HFFc6 (cell line): ENCODE data around the gene GLRA1. TPM values are rescaled to one million over a fixed set of nuclear protein-coding genes. Genes with fewer than 3 reads are reported as not detected.

ENCODE experiments used
- DNase-seq: peaks from one replicate; pipeline ENCODE4 v3.0.0-alpha.2; 2018
- H3K27ac Mint-ChIP-seq: 2 replicates; pipeline ENCODE4 v1.8.0; 2020; ENCODE audit warnings: mild to moderate bottlenecking, mixed read lengths
- H3K27me3 Mint-ChIP-seq: 2 replicates; pipeline ENCODE4 v1.8.0; 2021; ENCODE audit warnings: mild to moderate bottlenecking, moderate library complexity, mixed read lengths; ENCODE audit not compliant: insufficient read depth
- H3K36me3 Mint-ChIP-seq: 2 replicates; pipeline ENCODE4 v1.8.0; 2021; ENCODE audit warnings: low read depth, mixed read lengths
- H3K4me1 Mint-ChIP-seq: 2 replicates; pipeline ENCODE4 v1.8.0; 2020; ENCODE audit warnings: low read depth, mixed read lengths
- H3K4me3 Mint-ChIP-seq: 2 replicates; pipeline ENCODE4 v1.8.0; 2020; ENCODE audit warnings: mild to moderate bottlenecking, moderate library complexity, mixed read lengths
- H3K9me3 Mint-ChIP-seq: 2 replicates; pipeline ENCODE4 v1.8.0; 2020; ENCODE audit warnings: mild to moderate bottlenecking, mixed read lengths
- total RNA-seq, 6 experiments: library from RNA; stranded (reverse); fragmentation: NEBNext Ultra II Directional; extraction: Animal tissue kit (Norgen Biotek cat#: 25700); gene quantifications; 2 replicates in 1 of 6; 3 replicates in 5 of 6; pipeline ENCODE4 v1.2.3, GENCODE V29; 2021
- TF ChIP-seq, protein P1 (sequence below): fragments of 200-600 bp; sonication (generic); IDR thresholded peaks from 2 replicates; pipeline ENCODE4 v1.5.0; 2021; ENCODE audit warnings: antibody characterized with exemption, mild to moderate bottlenecking

GLRA1 gene
- total RNA-seq, 6 experiments from 2014 or later, result not detected

DNA sequence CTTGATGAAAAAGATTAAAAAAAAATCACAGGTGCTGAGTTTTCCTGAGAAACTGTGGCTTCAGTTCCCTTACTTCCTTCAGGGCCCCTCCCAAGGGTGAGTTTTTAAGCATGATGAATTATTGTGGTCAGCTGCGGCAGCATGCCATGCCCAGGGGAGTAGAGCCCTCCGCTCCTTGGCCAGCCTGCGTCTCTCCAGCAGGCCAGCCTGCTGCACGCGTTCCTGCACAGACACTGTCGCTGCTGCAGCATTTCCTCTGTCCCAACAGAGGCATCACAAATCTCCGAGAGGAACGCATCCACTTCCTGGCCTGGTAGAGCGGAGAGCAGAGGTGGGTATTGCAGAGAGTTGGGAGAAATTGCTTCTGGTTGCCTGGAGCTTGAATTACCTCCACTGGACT, 26.1 kb upstream of the GLRA1 start:
- DNase-seq, result no peak
- H3K9me3 Mint-ChIP-seq, result no peaks in the 10 kb centered on the region
- H3K4me3 Mint-ChIP-seq, result no peak overlapping the region
- H3K4me1 Mint-ChIP-seq, result no peaks in the 10 kb centered on the region
- H3K36me3 Mint-ChIP-seq, result no peaks in the 10 kb centered on the region
- H3K27ac Mint-ChIP-seq, result no peak overlapping the region
- no peaks in the 10 kb centered on the region; the same call in 1 of the 2 replicates for H3K27me3 Mint-ChIP-seq
- TF ChIP-seq, protein P1, sequence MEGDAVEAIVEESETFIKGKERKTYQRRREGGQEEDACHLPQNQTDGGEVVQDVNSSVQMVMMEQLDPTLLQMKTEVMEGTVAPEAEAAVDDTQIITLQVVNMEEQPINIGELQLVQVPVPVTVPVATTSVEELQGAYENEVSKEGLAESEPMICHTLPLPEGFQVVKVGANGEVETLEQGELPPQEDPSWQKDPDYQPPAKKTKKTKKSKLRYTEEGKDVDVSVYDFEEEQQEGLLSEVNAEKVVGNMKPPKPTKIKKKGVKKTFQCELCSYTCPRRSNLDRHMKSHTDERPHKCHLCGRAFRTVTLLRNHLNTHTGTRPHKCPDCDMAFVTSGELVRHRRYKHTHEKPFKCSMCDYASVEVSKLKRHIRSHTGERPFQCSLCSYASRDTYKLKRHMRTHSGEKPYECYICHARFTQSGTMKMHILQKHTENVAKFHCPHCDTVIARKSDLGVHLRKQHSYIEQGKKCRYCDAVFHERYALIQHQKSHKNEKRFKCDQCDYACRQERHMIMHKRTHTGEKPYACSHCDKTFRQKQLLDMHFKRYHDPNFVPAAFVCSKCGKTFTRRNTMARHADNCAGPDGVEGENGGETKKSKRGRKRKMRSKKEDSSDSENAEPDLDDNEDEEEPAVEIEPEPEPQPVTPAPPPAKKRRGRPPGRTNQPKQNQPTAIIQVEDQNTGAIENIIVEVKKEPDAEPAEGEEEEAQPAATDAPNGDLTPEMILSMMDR, result no peak

DNA sequence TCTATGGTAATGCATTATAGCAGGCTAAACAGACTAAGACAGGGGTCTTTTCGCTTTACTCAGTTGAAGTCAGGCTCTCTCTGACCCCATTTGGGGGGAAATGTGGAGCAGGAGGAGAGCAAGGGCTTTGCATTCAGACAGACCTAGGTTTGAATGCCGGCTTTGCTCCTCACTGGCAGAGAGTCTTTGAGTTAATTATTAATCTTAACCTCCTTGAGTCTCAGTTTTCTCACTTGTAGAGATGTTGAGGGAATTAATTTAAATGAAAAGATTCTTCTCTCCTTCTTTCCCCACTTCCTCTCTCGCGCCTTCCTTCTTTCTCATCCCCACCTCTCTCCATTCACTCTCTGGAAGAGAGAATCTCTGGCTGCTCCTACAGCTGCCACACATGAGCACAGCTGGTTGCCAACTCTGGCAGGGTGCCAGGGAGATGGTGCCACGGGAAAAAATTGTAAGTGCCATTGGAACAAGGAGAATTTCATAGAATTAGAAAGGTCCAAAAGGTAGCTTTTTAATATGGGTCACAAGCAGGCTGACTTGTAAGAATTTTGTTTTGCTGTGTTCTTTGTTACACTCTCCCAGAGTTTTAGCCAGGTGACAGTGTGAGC, 25.2 kb upstream of the GLRA1 start:
- TF ChIP-seq, protein P1, result no peak
- no peak for DNase-seq
- Mint-ChIP-seq H3K9me3 (no peaks in the 10 kb centered on the region), H3K27me3 (no peaks in the 10 kb centered on the region; the same call in 1 of the 2 replicates), H3K27ac (no peak overlapping the region), H3K4me3 (no peak overlapping the region), H3K4me1 (no peaks in the 10 kb centered on the region), H3K36me3 (no peaks in the 10 kb centered on the region)

DNA sequence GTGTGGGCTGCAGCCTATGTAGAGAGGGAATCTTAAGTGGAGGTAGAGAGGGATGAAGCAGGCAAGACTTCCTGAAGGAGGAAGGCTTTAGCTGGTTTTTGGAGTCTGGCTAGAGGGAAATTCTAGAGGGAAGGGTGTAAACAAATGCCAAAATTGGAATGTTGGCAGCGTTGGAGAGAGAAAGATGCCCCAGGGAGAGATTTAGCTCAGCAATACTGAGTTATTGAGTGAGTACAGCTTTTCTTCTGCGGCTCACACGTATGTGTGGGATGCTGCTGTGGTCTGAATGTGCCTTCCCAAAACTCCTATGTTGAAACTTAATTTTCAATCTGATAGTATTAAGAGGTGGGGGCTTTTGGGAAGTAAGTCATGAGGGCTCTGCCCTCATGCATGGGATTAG, 24.5 kb upstream of the GLRA1 start:
- peaks cover 2% of the 10 kb centered on the region; the same call in 1 of the 2 replicates for H3K27me3 Mint-ChIP-seq
- H3K4me1 Mint-ChIP-seq, result no peaks in the 10 kb centered on the region
- no peak overlapping the region for H3K4me3 Mint-ChIP-seq
- TF ChIP-seq, protein P1, result no peak
- no peak for DNase-seq
- H3K36me3 Mint-ChIP-seq, result no peaks in the 10 kb centered on the region
- no peaks in the 10 kb centered on the region for H3K9me3 Mint-ChIP-seq
- no peak overlapping the region for H3K27ac Mint-ChIP-seq

DNA sequence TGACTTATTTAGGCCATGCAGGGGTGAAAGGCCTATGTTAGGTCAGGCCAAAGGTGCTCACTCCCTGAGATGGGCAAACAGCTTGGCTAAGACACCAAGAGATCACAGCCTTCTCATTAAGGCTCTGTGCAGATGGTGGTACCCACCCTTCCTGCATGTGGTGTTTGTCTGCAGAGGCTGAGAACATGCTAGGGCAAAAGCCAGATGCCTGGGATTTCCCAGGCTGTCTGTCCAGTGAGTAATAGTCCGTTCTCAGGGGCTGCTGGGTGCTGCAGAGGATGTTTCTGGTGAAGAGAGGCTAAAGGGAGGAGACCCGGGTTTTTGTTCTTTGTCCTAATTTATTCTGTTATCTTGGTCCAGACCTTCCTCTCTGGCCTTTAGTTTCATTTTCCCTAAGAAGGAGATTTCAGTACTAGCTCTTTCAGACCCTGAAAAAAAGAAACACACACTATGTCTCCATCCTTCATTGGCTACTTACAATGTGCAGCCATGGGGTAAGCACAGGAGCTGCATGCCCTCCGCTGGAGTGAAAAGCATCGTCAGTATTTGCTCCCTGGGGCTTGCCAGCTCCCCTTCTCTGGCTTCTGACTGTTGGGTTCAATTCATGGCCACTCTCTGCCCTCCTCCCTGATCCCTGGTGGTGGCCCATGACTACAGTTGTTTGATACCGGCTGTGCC, 23.4 kb upstream of the GLRA1 start:
- Mint-ChIP-seq H3K27me3 (peaks cover 2% of the 10 kb centered on the region; the same call in 1 of the 2 replicates), H3K27ac (no peak overlapping the region), H3K4me3 (no peak overlapping the region), H3K4me1 (no peaks in the 10 kb centered on the region), H3K36me3 (no peaks in the 10 kb centered on the region), H3K9me3 (no peaks in the 10 kb centered on the region)
- no peak for DNase-seq
- TF ChIP-seq, protein P1, result no peak

DNA sequence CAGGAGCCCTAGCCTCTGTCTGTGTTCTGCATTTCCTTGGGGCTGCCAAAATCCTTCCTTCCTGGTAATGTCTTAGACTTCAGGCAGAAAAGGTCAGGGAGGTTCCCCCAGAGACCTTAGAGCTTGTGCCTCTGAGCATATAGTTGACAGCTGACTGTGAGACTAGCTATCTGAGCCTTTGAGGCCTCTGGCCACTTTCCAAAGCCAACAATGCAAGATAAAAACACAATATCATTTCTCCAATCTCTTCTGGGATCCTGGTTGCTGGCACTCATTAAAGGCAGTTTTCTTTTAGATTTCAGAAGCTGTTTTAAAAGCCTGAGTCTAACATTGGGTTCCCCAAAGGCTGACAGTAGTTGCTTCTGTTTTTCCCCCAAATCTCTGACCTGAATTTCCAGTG, 13.2 kb upstream of the GLRA1 start:
- Mint-ChIP-seq H3K36me3 (peaks cover 4% of the 10 kb centered on the region; the same call in 1 of the 2 replicates), H3K4me1 (no peaks in the 10 kb centered on the region), H3K9me3 (peaks cover 11% of the 10 kb centered on the region), H3K4me3 (no peak overlapping the region), H3K27me3 (no peaks in the 10 kb centered on the region; the same call in 1 of the 2 replicates), H3K27ac (no peak overlapping the region)
- TF ChIP-seq, protein P1, result no peak
- DNase-seq, result no peak
